DND-41 (cell line): ENCODE measurements around the gene NPAS1.

Source experiments
- ATAC-seq: fragments of 200-7000 bp; cut with Tn5 transposase; 3 replicates; pipeline ENCODE4 v1.9.1; 2021; ENCODE audit warnings: low read depth; ENCODE audit not compliant: insufficient read depth
- DNase-seq: peaks from one replicate; pipeline ENCODE4 v3.0.0-alpha.2; 2020
- H2AFZ ChIP-seq: 2 replicates; pipeline ENCODE4 v1.6.0; 2012; ENCODE audit warnings: low read depth, low read length
- H3K27ac ChIP-seq: 2 replicates; pipeline ENCODE4 v1.5.1; 2012; ENCODE audit warnings: low read length, inconsistent platforms
- H3K27me3 ChIP-seq: fragments of 200-600 bp; sonication (generic); 2 replicates; pipeline ENCODE4 v1.6.0; 2012; ENCODE audit warnings: low read length, mild to moderate bottlenecking, inconsistent platforms; ENCODE audit not compliant: insufficient read depth, poor library complexity
- H3K36me3 ChIP-seq: 2 replicates; pipeline ENCODE4 v1.5.1; 2012; ENCODE audit warnings: low read length, inconsistent platforms; ENCODE audit not compliant: insufficient read depth
- H3K4me1 ChIP-seq: 2 replicates; pipeline ENCODE4 v1.5.1; 2012; ENCODE audit warnings: mild to moderate bottlenecking, low read length; ENCODE audit not compliant: insufficient read depth
- H3K4me2 ChIP-seq: 2 replicates; pipeline ENCODE4 v1.6.0; 2012; ENCODE audit warnings: mild to moderate bottlenecking, moderate library complexity, low read length, inconsistent platforms; ENCODE audit not compliant: insufficient read depth
- H3K4me3 ChIP-seq, 2 experiments: fragments of 200-600 bp in 1 of 2; shearing (Covaris generic) in 1 of 2; 2 replicates each; pipeline ENCODE4 v1.5.1; 2012 to 2016; ENCODE audit warnings: inconsistent platforms in 2 of 2, low read length in 2 of 2, mild to moderate bottlenecking in 2 of 2, low read depth in 1 of 2, moderate library complexity in 1 of 2
- H3K79me2 ChIP-seq: 2 replicates; pipeline ENCODE4 v1.6.0; 2012; ENCODE audit warnings: low read length, inconsistent platforms; ENCODE audit not compliant: insufficient read depth
- H3K9ac ChIP-seq: 2 replicates; pipeline ENCODE4 v1.6.0; 2012; ENCODE audit warnings: low read depth, mild to moderate bottlenecking, inconsistent platforms, low read length, moderate library complexity
- H3K9me3 ChIP-seq: 2 replicates; pipeline ENCODE4 v1.5.1; 2012; ENCODE audit warnings: low read length, moderate library complexity, mild to moderate bottlenecking, inconsistent platforms; ENCODE audit not compliant: insufficient read depth, severe bottlenecking
- H4K20me1 ChIP-seq: 2 replicates; pipeline ENCODE4 v1.6.0; 2012; ENCODE audit warnings: low read length; ENCODE audit not compliant: insufficient read depth
- CTCF ChIP-seq: IDR thresholded peaks from 2 replicates; pipeline ENCODE4 v1.5.1; 2012; ENCODE audit warnings: borderline replicate concordance, low read length, moderate library complexity, mild to moderate bottlenecking; ENCODE audit not compliant: poor library complexity, severe bottlenecking; ENCODE audit errors: extremely low read depth
- EZH2 ChIP-seq: IDR thresholded peaks from 3 replicates; pipeline ENCODE4 v1.6.1; 2012; ENCODE audit warnings: borderline replicate concordance, low read depth, mild to moderate bottlenecking, moderate library complexity, low read length, inconsistent platforms; ENCODE audit not compliant: severe bottlenecking

NPAS1 gene

DNA sequence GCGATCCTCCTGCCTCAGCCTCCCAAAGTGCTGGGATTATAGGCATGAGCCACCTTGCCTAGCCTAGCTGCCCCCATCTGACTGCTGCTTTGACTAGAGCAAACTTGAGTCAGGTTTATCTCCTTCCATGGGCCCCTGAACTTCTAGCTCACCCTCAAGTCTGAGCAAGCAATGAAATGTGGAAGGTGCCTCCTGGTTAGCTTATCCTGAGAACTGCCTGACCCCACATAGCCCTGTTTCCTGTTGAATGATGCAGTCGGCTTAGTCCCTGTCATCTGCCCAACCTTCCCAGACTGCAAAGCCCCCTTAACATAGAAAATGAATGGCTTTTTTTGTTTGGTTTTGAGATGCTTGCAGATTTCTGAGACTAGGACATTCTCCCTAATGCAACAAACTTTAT is 37.7 kb downstream of the NPAS1 start:
- Histone ChIP-seq H3K4me2 (no peak overlapping the region), H3K4me1 (no peaks in the 10 kb centered on the region), H4K20me1 (no peaks in the 10 kb centered on the region), H3K9me3 (no peaks in the 10 kb centered on the region), H3K36me3 (no peaks in the 10 kb centered on the region), H2AFZ (no peak overlapping the region), H3K4me3 (no peak overlapping the region), H3K9ac (no peak overlapping the region), H3K27me3 (no peaks in the 10 kb centered on the region), H3K79me2 (no peaks in the 10 kb centered on the region), H3K27ac (no peak overlapping the region)
- TF ChIP-seq EZH2: no peak
- TF ChIP-seq CTCF: no peak
- DNase-seq: no peak
- ATAC-seq: no peak

- H3K79me2 ChIP-seq: no peaks in the 10 kb centered on the region
- H3K9ac ChIP-seq: no peak overlapping the region
- H3K27me3 ChIP-seq: no peaks in the 10 kb centered on the region
- TF ChIP-seq EZH2 (no peak), CTCF (no peak)
- peaks cover 2% of the 10 kb centered on the region; the same call in 1 of the 2 replicates for H4K20me1 ChIP-seq
- no peaks in the 10 kb centered on the region for H3K9me3 ChIP-seq
- H2AFZ ChIP-seq: no peak overlapping the region
- H3K36me3 ChIP-seq: peaks cover 1% of the 10 kb centered on the region; the same call in 1 of the 2 replicates
- H3K4me2 ChIP-seq: no peak overlapping the region
- ATAC-seq (no peak), DNase-seq (no peak)
- H3K4me3 ChIP-seq: no peak overlapping the region
- no peak overlapping the region for H3K27ac ChIP-seq
- no peaks in the 10 kb centered on the region for H3K4me1 ChIP-seq
Observed at GRCh38 chr19:47058621-47059022, 39.0 kb downstream of the NPAS1 start.

DNA sequence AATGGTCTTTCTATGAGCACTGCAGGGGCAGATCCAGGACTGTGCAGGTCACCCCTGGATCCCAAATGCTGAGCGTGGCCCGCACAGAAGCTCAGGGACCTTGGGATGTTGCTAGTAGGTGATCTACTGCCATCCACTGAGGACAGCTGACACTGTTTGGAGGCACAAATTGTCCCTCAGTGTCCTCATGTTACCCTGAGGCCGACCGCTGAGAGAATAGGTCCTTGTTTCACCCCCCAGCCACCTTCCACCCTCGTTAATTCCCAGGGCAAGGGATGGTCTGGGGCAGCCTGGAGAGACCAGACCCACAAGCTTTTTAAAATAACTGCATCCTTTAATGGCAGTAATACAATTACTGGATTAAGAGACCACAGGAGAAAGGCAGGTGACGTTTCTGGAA is 44.2 kb downstream of the NPAS1 start:
- TF ChIP-seq EZH2 (no peak), CTCF (no peak)
- Histone ChIP-seq H3K9ac (no peak overlapping the region), H3K9me3 (no peaks in the 10 kb centered on the region), H3K4me3 (no peak overlapping the region), H2AFZ (no peak overlapping the region), H3K4me2 (no peak overlapping the region), H3K27me3 (no peaks in the 10 kb centered on the region), H3K4me1 (no peaks in the 10 kb centered on the region), H3K79me2 (no peaks in the 10 kb centered on the region), H3K36me3 (peaks cover 49% of the 10 kb centered on the region), H3K27ac (no peak overlapping the region; the same call in 1 of the 2 replicates), H4K20me1 (peaks cover 42% of the 10 kb centered on the region)
- no peak for DNase-seq
- no peak for ATAC-seq

- ATAC-seq (no peak), DNase-seq (no peak)
- Histone ChIP-seq H3K4me2 (no peak overlapping the region), H3K4me3 (no peak overlapping the region), H3K9me3 (no peaks in the 10 kb centered on the region), H3K4me1 (no peaks in the 10 kb centered on the region), H3K9ac (no peak overlapping the region), H3K79me2 (no peaks in the 10 kb centered on the region), H4K20me1 (peaks cover 55% of the 10 kb centered on the region), H2AFZ (no peak overlapping the region), H3K27me3 (no peaks in the 10 kb centered on the region), H3K36me3 (peaks cover 63% of the 10 kb centered on the region), H3K27ac (no peak overlapping the region)
- TF ChIP-seq EZH2 (no peak), CTCF (no peak)
Observed at GRCh38 chr19:47065242-47065641, 45.6 kb downstream of the NPAS1 start.
